PC-3 (cell line): ENCODE results near the gene PPP1R3G.

ENCODE experiments used
- EZH2 ChIP-seq: fragments of 300-600 bp; sonication (generic); IDR thresholded peaks from one replicate; pipeline ENCODE4 v1.6.1; 2017; ENCODE audit warnings: antibody characterized with exemption, mild to moderate bottlenecking, low read length; ENCODE audit not compliant: unreplicated experiment
- TF ChIP-seq, protein P1 (sequence below): fragments of 300-600 bp; sonication (generic); conservative IDR thresholded peaks from 2 replicates; pipeline ENCODE4 v1.5.1; 2017; ENCODE audit warnings: antibody characterized with exemption, low read depth, mild to moderate bottlenecking, low read length

DNA sequence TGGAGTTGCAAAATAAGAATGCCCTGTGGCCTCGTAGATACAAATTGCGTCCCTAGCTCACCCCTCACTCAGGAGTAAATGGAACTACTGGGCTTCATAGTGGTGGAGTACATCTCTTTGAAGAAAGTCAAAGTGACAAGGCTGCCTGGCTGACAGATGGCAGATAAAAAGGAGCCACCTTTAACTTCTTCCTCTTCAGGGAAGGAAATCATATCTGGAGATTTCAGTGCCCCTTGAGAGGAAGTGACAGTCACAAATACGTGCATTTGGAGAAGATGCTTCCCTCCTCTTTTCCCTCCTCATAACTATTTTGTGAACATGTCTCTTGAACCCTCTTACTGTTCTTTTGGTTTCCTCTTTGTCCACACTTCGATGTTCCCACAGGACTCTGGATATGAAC is 43.2 kb downstream of the PPP1R3G start:
- TF ChIP-seq, protein P1, sequence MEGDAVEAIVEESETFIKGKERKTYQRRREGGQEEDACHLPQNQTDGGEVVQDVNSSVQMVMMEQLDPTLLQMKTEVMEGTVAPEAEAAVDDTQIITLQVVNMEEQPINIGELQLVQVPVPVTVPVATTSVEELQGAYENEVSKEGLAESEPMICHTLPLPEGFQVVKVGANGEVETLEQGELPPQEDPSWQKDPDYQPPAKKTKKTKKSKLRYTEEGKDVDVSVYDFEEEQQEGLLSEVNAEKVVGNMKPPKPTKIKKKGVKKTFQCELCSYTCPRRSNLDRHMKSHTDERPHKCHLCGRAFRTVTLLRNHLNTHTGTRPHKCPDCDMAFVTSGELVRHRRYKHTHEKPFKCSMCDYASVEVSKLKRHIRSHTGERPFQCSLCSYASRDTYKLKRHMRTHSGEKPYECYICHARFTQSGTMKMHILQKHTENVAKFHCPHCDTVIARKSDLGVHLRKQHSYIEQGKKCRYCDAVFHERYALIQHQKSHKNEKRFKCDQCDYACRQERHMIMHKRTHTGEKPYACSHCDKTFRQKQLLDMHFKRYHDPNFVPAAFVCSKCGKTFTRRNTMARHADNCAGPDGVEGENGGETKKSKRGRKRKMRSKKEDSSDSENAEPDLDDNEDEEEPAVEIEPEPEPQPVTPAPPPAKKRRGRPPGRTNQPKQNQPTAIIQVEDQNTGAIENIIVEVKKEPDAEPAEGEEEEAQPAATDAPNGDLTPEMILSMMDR = no peak
- TF ChIP-seq EZH2 = no peak
